ENCODE measurements around the gene ELF3.
"Not testable (repeated sequence)": the region's sequence is repeated elsewhere in the genome, so short reads cannot be mapped to it uniquely, and the experiment has no call there.

The ELF3 gene

GRCh38 chr1:202009326-202010179 is 834 bp upstream of the ELF3 start:
- peak; percentile 68 for DNase-seq (ENCODE audit: low read depth)

- DNase-seq (ENCODE audit: low read depth) = no peak
Measured at GRCh38 chr1:202011994-202012393, 1.6 kb downstream of the ELF3 start.

GRCh38 chr1:202012544-202013478 is 2.4 kb downstream of the ELF3 start:
- no peak for DNase-seq (ENCODE audit: low read depth)

- DNase-seq (ENCODE audit: low read depth) = no peak
Measured at GRCh38 chr1:202013603-202014002, 3.2 kb downstream of the ELF3 start.

GRCh38 chr1:202014060-202014459 is 3.7 kb downstream of the ELF3 start:
- no peak for DNase-seq (ENCODE audit: low read depth)

- no peak for DNase-seq (ENCODE audit: low read depth)
Measured at GRCh38 chr1:202014915-202015661, 4.7 kb downstream of the ELF3 start.

GRCh38 chr1:202015662-202015937 is 5.2 kb downstream of the ELF3 start:
- DNase-seq (ENCODE audit: low read depth) = no peak

GRCh38 chr1:202016022-202016810 is 5.8 kb downstream of the ELF3 start:
- peak; percentile 64 for DNase-seq (ENCODE audit: low read depth)

GRCh38 chr1:202016811-202017748 is 6.7 kb downstream of the ELF3 start:
- DNase-seq (ENCODE audit: low read depth) = no peak

- no peak for DNase-seq (ENCODE audit: low read depth)
Measured at GRCh38 chr1:202017749-202018467, 7.5 kb downstream of the ELF3 start.

- peak; percentile 21 for DNase-seq (ENCODE audit: low read depth)
Measured at GRCh38 chr1:202018468-202019234, 8.3 kb downstream of the ELF3 start.

GRCh38 chr1:202019235-202019558 is 8.8 kb downstream of the ELF3 start:
- DNase-seq (ENCODE audit: low read depth) = not testable (repeated sequence)

GRCh38 chr1:202023001-202023433 is 12.6 kb downstream of the ELF3 start:
- DNase-seq (ENCODE audit: low read depth) = no peak

- peak; percentile 82 for DNase-seq (ENCODE audit: low read depth)
Measured at GRCh38 chr1:202029171-202029665, 18.8 kb downstream of the ELF3 start.

- DNase-seq (ENCODE audit: low read depth) = no peak
Measured at GRCh38 chr1:202029727-202030126, 19.3 kb downstream of the ELF3 start.

- DNase-seq (ENCODE audit: low read depth) = no peak
Measured at GRCh38 chr1:202031796-202032195, 21.4 kb downstream of the ELF3 start.

- no peak for DNase-seq (ENCODE audit: low read depth)
Measured at GRCh38 chr1:202034149-202034682, 23.8 kb downstream of the ELF3 start.

- DNase-seq (ENCODE audit: low read depth) = peak; percentile 97
Measured at GRCh38 chr1:202034683-202035462, 24.5 kb downstream of the ELF3 start.

Data from iris pigment epithelial cell (primary cell).